ENCODE results near the gene EHMT1. TPM values are rescaled to one million over a fixed set of nuclear protein-coding genes. Genes with fewer than 3 reads are reported as not detected.

The EHMT1 gene
- total and polyA plus RNA-seq, 10 of the 15 experiments (the other 5 are each of a cell fraction or from before 2014, with no cell fraction given) = 2.9 to 100 (median 48.1) TPM

DNA sequence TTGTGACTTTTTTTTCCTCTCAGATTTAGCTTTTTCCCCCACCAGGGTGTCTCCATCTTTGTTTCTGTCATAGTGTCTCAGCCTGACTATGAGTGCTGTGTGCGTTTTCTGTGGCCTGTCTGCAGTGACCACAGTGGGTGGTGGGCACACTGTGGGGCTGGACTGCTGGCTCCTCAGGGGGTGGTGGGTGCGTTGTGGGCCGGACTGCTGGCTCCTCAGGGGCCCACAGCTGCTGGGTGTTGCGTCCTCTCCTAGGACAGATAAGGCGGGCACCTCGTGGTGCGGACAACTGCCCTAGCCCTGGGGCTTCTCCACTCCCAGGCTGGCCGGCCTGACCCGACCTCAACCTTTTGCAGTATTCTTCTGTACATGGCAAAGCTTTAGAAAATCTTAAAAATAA lies 100.4 kb downstream of the EHMT1 start:
- Histone ChIP-seq H3K27ac (ENCODE audit: control insufficient read depth, insufficient read depth) (no peak overlapping the region), H3K79me2 (ENCODE audit: control insufficient read depth, insufficient read depth, low read length) (peaks cover 10% of the 10 kb centered on the region), H2AFZ (ENCODE audit: control insufficient read depth, low read depth, low read length) (no peak overlapping the region), H4K20me1 (ENCODE audit: control insufficient read depth, insufficient read depth) (no peaks in the 10 kb centered on the region), H3K4me2 (ENCODE audit: control insufficient read depth, insufficient read depth) (no peak overlapping the region), H3K4me1 (ENCODE audit: control insufficient read depth, insufficient read depth, low read length) (no peaks in the 10 kb centered on the region; the same call in 1 of the 2 replicates), H3K4me3 (no peak overlapping the region), H3K36me3 (ENCODE audit: control insufficient read depth in 2 of 2, insufficient read depth in 2 of 2, low read length in 1 of 2) (peaks cover 7 to 16% of the 10 kb centered on the region in 2 experiments; a peak in 3 of 4 replicates), H3K9me3 (replicated peaks; ENCODE audit: control insufficient read depth, insufficient read depth, low read length) (peaks cover 8% of the 10 kb centered on the region), H3K27me3 (replicated peaks in 1 of 2; ENCODE audit: control insufficient read depth in 2 of 2, insufficient read depth in 2 of 2, low read length in 1 of 2) (no peaks in the 10 kb centered on the region), H3K9ac (ENCODE audit: control insufficient read depth, insufficient read depth, low read length) (no peak overlapping the region)
- ATAC-seq = no peak
- RAD21 ChIA-PET (ENCODE audit: unreplicated experiment) = no interaction called here
- TF ChIP-seq DPF2 (IDR thresholded peaks at IDR 0.05) = no peak
- TF ChIP-seq, protein P1, sequence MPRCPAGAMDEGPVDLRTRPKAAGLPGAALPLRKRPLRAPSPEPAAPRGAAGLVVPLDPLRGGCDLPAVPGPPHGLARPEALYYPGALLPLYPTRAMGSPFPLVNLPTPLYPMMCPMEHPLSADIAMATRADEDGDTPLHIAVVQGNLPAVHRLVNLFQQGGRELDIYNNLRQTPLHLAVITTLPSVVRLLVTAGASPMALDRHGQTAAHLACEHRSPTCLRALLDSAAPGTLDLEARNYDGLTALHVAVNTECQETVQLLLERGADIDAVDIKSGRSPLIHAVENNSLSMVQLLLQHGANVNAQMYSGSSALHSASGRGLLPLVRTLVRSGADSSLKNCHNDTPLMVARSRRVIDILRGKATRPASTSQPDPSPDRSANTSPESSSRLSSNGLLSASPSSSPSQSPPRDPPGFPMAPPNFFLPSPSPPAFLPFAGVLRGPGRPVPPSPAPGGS (IDR thresholded peaks at IDR 0.05; ENCODE audit: borderline replicate concordance, insufficient read depth, low read depth, low read length, poor library complexity, severe bottlenecking) = peak; percentile 51
- TF ChIP-seq SMC3 (IDR thresholded peaks at IDR 0.05; ENCODE audit: borderline replicate concordance, low read length) = no peak
- TF ChIP-seq ZBED1 (IDR thresholded peaks at IDR 0.05; ENCODE audit: borderline replicate concordance) = no peak
- intact Hi-C loops (cut with micrococcal nuclease; ENCODE audit: unreplicated experiment) = no loop called here
- CTCF ChIA-PET = no interaction called here
- SMC1A ChIA-PET (ENCODE audit: uncharacterized antibody, unreplicated experiment) = interaction anchor here (1.3 kb wide), 1 partner anchor 26 kb away, joined by 3 read pairs; no protein-coding TSS in a partner anchor
- no peak for FAIRE-seq
- POLR2A ChIA-PET = no interaction called here
- in situ Hi-C loops (cut with MboI) = no loop called here
- no peak for DNase-seq (ENCODE audit: low read depth, low spot score)
- BruUV-seq (replicated peaks) = no TSS peak
- 98% methylated on average over 9 of the region's 9 CpGs for WGBS (ENCODE audit: insufficient coverage, insufficient replicate concordance, low lambda C conversion rate, missing lambda C conversion rate)

DNA sequence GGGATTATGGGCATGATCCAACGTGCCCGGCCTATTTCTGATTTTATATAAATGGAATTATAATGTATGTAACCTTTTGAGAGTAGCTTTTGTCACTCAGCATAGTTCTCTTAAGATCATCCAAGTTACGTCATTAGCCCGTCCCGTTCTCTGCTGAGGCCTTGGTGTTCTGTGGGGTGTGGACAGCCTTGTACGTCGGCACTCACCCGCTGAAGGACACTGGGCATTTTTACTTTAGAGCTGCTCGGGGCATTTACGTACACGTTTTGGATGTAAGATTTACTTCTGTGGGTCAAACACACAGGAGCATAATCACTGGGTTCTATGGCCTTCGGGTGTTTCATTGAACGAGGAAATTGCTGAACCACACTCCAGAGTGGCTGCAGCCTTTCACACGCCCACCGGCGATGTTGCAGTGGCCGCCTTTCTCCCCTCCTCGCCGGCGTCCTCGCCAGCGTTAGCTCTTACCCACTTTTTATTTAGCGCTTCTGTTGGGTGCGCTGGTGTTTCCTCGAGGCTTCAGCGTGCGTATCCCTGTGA lies 101.8 kb downstream of the EHMT1 start:
- peaks cover 8 to 20% of the 10 kb centered on the region in 2 experiments; a peak in 3 of 4 replicates for H3K36me3 ChIP-seq (ENCODE audit: control insufficient read depth in 2 of 2, insufficient read depth in 2 of 2, low read length in 1 of 2)
- no peaks in the 10 kb centered on the region for H4K20me1 ChIP-seq (ENCODE audit: control insufficient read depth, insufficient read depth)
- no peak overlapping the region for H3K4me2 ChIP-seq (ENCODE audit: control insufficient read depth, insufficient read depth)
- TF ChIP-seq ZNF217 (IDR thresholded peaks at IDR 0.05) = no peak
- TF ChIP-seq YBX1 (IDR thresholded peaks at IDR 0.05) = no peak
- TF ChIP-seq SPI1 (IDR thresholded peaks at IDR 0.05; ENCODE audit: borderline replicate concordance, insufficient read depth, low read depth, low read length) = no peak
- TF ChIP-seq GABPA (IDR thresholded peaks at IDR 0.05; ENCODE audit: low read depth) = no peak
- no peak for TF ChIP-seq ZNF622 (IDR thresholded peaks at IDR 0.05)
- no peak for TF ChIP-seq POLR2A (IDR thresholded peaks at IDR 0.05; ENCODE audit: low read depth, low read length)
- no peak for TF ChIP-seq ETV6 (conservative IDR thresholded peaks at IDR 0.05 in 1 of 2, IDR thresholded peaks at IDR 0.05 in 1 of 2; ENCODE audit: borderline replicate concordance in 1 of 2, low read depth in 1 of 2)
- TF ChIP-seq, protein P2, sequence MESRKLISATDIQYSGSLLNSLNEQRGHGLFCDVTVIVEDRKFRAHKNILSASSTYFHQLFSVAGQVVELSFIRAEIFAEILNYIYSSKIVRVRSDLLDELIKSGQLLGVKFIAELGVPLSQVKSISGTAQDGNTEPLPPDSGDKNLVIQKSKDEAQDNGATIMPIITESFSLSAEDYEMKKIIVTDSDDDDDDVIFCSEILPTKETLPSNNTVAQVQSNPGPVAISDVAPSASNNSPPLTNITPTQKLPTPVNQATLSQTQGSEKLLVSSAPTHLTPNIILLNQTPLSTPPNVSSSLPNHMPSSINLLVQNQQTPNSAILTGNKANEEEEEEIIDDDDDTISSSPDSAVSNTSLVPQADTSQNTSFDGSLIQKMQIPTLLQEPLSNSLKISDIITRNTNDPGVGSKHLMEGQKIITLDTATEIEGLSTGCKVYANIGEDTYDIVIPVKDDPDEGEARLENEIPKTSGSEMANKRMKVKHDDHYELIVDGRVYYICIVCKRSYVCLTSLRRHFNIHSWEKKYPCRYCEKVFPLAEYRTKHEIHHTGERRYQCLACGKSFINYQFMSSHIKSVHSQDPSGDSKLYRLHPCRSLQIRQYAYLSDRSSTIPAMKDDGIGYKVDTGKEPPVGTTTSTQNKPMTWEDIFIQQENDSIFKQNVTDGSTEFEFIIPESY (IDR thresholded peaks at IDR 0.05) = no peak
- TF ChIP-seq TAF1 (IDR thresholded peaks at IDR 0.05; ENCODE audit: borderline replicate concordance, low read depth, low read length) = no peak
- RAD21 ChIA-PET (ENCODE audit: unreplicated experiment) = no interaction called here
- H3K9me3 ChIP-seq (replicated peaks; ENCODE audit: control insufficient read depth, insufficient read depth, low read length) = peaks cover 7% of the 10 kb centered on the region; the same call in 2 of the 3 replicates
- H3K4me3 ChIP-seq = no peak overlapping the region
- SMC1A ChIA-PET (ENCODE audit: uncharacterized antibody, unreplicated experiment) = no interaction called here
- in situ Hi-C loops (cut with MboI) (no loop called here), intact Hi-C loops (cut with micrococcal nuclease; ENCODE audit: unreplicated experiment) (no loop called here)
- POLR2A ChIA-PET = no interaction called here
- no peak overlapping the region for H3K27ac ChIP-seq (ENCODE audit: control insufficient read depth, insufficient read depth)
- FAIRE-seq (no peak), DNase-seq (ENCODE audit: low read depth, low spot score) (no peak), ATAC-seq (no peak)
- H3K79me2 ChIP-seq (ENCODE audit: control insufficient read depth, insufficient read depth, low read length) = peaks cover 15% of the 10 kb centered on the region
- no peaks in the 10 kb centered on the region for H3K4me1 ChIP-seq (ENCODE audit: control insufficient read depth, insufficient read depth, low read length)
- CTCF ChIA-PET = interaction anchor here (1.0 kb wide), 1 partner anchor 47 kb away, joined by 4 read pairs; no protein-coding TSS in a partner anchor
- no peaks in the 10 kb centered on the region for H3K27me3 ChIP-seq (replicated peaks in 1 of 2; ENCODE audit: control insufficient read depth in 2 of 2, insufficient read depth in 2 of 2, low read length in 1 of 2)
- no TSS peak for BruUV-seq (replicated peaks)
- H2AFZ ChIP-seq (ENCODE audit: control insufficient read depth, low read depth, low read length) = no peak overlapping the region
- 98% methylated on average over 25 of the region's 27 CpGs for WGBS (ENCODE audit: insufficient coverage, insufficient replicate concordance, low lambda C conversion rate, missing lambda C conversion rate)
- H3K9ac ChIP-seq (ENCODE audit: control insufficient read depth, insufficient read depth, low read length) = no peak overlapping the region

Measured in GM12878 (cell line).